H1 (cell line): Measurements from ENCODE around the gene PERCC1. TPM values are rescaled to one million over a fixed set of nuclear protein-coding genes. Genes with fewer than 3 reads are reported as not detected.

Source experiments
- CTCF ChIA-PET: fragments of 300-600 bp; sonication (Branson Sonifier 250); formaldehyde crosslinking; loops from one replicate; lab custom pipeline; 2021; ENCODE audit not compliant: partially characterized antibody; lab: Charles Lee
- POLR2A ChIA-PET: fragments of 300-600 bp; sonication (Branson Sonifier 250); formaldehyde crosslinking; loops from one replicate; lab custom pipeline; 2021; ENCODE audit warnings: inconsistent platforms; ENCODE audit not compliant: partially characterized antibody; lab: Charles Lee
- DNase-seq, 2 experiments: peaks; one replicate each; pipeline versions ENCODE4 v3.0.0 to v3.0.0-alpha.2; 2010 to 2022; ENCODE audit warnings: low spot score in 2 of 2, low read depth in 1 of 2, mixed read lengths in 1 of 2
- FAIRE-seq: peaks from 2 replicates; lab custom pipeline; 2011; peaks lifted over from hg19 to GRCh38; lab: Jason Lieb, UNC
- H2AFZ ChIP-seq: 2 replicates; pipeline ENCODE4 v1.8.1; 2012; ENCODE audit warnings: low read length, inconsistent platforms
- H2AK5ac ChIP-seq: 2 replicates; pipeline ENCODE4 v1.6.1; 2013; ENCODE audit warnings: low read depth, low read length
- H2BK120ac ChIP-seq: replicated peaks from 2 replicates; pipeline ENCODE3; 2013; ENCODE audit warnings: low read depth, low read length, inconsistent platforms
- H2BK12ac ChIP-seq: 2 replicates; pipeline ENCODE4 v1.6.1; 2013; ENCODE audit warnings: low read depth, low read length
- H2BK15ac ChIP-seq: 2 replicates; pipeline ENCODE4 v1.6.1; 2013; ENCODE audit warnings: low read length
- H2BK20ac ChIP-seq: 2 replicates; pipeline ENCODE4 v1.6.1; 2013; ENCODE audit warnings: low read length
- H2BK5ac ChIP-seq: 2 replicates; pipeline ENCODE4 v1.6.1; 2013; ENCODE audit warnings: low read depth, low read length
- H3K14ac ChIP-seq: 2 replicates; pipeline ENCODE4 v1.6.1; 2013; ENCODE audit warnings: inconsistent platforms; ENCODE audit not compliant: insufficient read length
- H3K18ac ChIP-seq: 2 replicates; pipeline ENCODE4 v1.6.1; 2013; ENCODE audit warnings: low read length; ENCODE audit errors: extremely low read depth
- H3K23ac ChIP-seq: 2 replicates; pipeline ENCODE4 v1.6.1; 2013; ENCODE audit warnings: inconsistent platforms; ENCODE audit not compliant: insufficient read length
- H3K23me2 ChIP-seq: 2 replicates; pipeline ENCODE4 v1.6.1; 2013; ENCODE audit warnings: low read depth, low read length
- H3K27ac ChIP-seq: 2 replicates; pipeline ENCODE4 v1.6.1; 2011; ENCODE audit warnings: low read depth, low read length, inconsistent platforms
- H3K27me3 ChIP-seq, 4 experiments: replicated peaks in 1 of 4; 1 replicate in 1 of 4; 2 replicates in 3 of 4; pipeline versions ENCODE4 v1.6.1 to v1.8.1; 2011 to 2013; ENCODE audit warnings: low read length in 3 of 4, mild to moderate bottlenecking in 3 of 4, inconsistent platforms in 2 of 4, mixed read lengths in 2 of 4, moderate library complexity in 1 of 4; ENCODE audit not compliant: control insufficient read depth in 3 of 4, insufficient read depth in 3 of 4; ENCODE audit errors: extremely low read depth in 1 of 4
- H3K36me3 ChIP-seq, 4 experiments: 2 replicates each; pipeline versions ENCODE4 v1.6.1 to v1.8.1; 2011 to 2013; ENCODE audit warnings: mild to moderate bottlenecking in 4 of 4, low read length in 3 of 4, moderate library complexity in 2 of 4, control low read depth in 1 of 4, inconsistent platforms in 1 of 4; ENCODE audit not compliant: insufficient read depth in 4 of 4, control insufficient read depth in 2 of 4
- H3K4ac ChIP-seq: replicated peaks from 2 replicates; pipeline ENCODE3; 2013; ENCODE audit warnings: low read length, low read depth, mixed read lengths, inconsistent platforms; ENCODE audit not compliant: insufficient read length
- H3K4me1 ChIP-seq, 4 experiments: replicated peaks in 1 of 4; 1 replicate in 1 of 4; 2 replicates in 3 of 4; pipeline versions ENCODE4 v1.6.1 to v1.8.1; 2011 to 2013; ENCODE audit warnings: low read length in 3 of 4, inconsistent platforms in 2 of 4, mixed read lengths in 1 of 4; ENCODE audit not compliant: insufficient read depth in 4 of 4, control insufficient read depth in 3 of 4
- H3K4me2 ChIP-seq, 2 experiments: 2 replicates each; pipeline versions ENCODE4 v1.6.1 to v1.8.1; 2011 to 2013; ENCODE audit warnings: low read depth in 2 of 2, low read length in 2 of 2, control low read depth in 1 of 2, inconsistent platforms in 1 of 2, mild to moderate bottlenecking in 1 of 2; ENCODE audit not compliant: insufficient read depth in 1 of 2
- H3K4me3 ChIP-seq, 4 experiments: fragments of 200-600, 300-600 bp in 1 of 4; sonication (generic), shearing (Covaris generic), sonication (Bioruptor Twin) in 1 of 4; 2 replicates each; pipeline versions ENCODE4 v1.5.1 to v1.8.1; 2011 to 2016; ENCODE audit warnings: low read length in 4 of 4, low read depth in 3 of 4, control low read depth in 2 of 4, inconsistent platforms in 2 of 4, mild to moderate bottlenecking in 2 of 4, mixed read lengths in 1 of 4, moderate library complexity in 1 of 4; ENCODE audit not compliant: insufficient read depth in 2 of 4; ENCODE audit errors: extremely low read depth in 1 of 4
- H3K56ac ChIP-seq: replicated peaks from 2 replicates; pipeline ENCODE3; 2013; ENCODE audit warnings: low read depth, mild to moderate bottlenecking, mixed read lengths, low read length, inconsistent platforms; ENCODE audit not compliant: insufficient read length
- H3K79me1 ChIP-seq: 2 replicates; pipeline ENCODE4 v1.6.1; 2013; ENCODE audit warnings: low read depth, low read length, control low read depth
- H3K79me2 ChIP-seq, 2 experiments: 2 replicates each; pipeline versions ENCODE4 v1.6.1 to v1.8.1; 2012 to 2013; ENCODE audit warnings: low read length in 2 of 2, mild to moderate bottlenecking in 2 of 2, inconsistent platforms in 1 of 2; ENCODE audit not compliant: insufficient read depth in 2 of 2, control insufficient read depth in 1 of 2
- H3K9ac ChIP-seq, 4 experiments: replicated peaks in 1 of 4; 1 replicate in 1 of 4; 2 replicates in 3 of 4; pipeline versions ENCODE4 v1.6.1 to v1.8.1; 2011 to 2013; ENCODE audit warnings: low read depth in 3 of 4, low read length in 3 of 4, control low read depth in 2 of 4, mild to moderate bottlenecking in 2 of 4, moderate library complexity in 2 of 4, inconsistent platforms in 1 of 4; ENCODE audit errors: extremely low read depth in 1 of 4
- H3K9me3 ChIP-seq, 2 experiments: 2 replicates each; pipeline versions ENCODE4 v1.6.1 to v1.8.1; 2012 to 2013; ENCODE audit warnings: mild to moderate bottlenecking in 2 of 2, moderate library complexity in 2 of 2, control low read depth in 1 of 2, inconsistent platforms in 1 of 2, low read depth in 1 of 2, low read length in 1 of 2, mixed read lengths in 1 of 2; ENCODE audit not compliant: insufficient read depth in 2 of 2
- H4K20me1 ChIP-seq, 2 experiments: replicated peaks in 1 of 2; 2 replicates each; pipeline versions ENCODE3 to v1.8.1; 2011 to 2013; ENCODE audit warnings: inconsistent platforms in 2 of 2, low read length in 2 of 2, mild to moderate bottlenecking in 1 of 2; ENCODE audit not compliant: insufficient read depth in 2 of 2, control insufficient read depth in 1 of 2
- H4K5ac ChIP-seq: 2 replicates; pipeline ENCODE4 v1.6.1; 2013; ENCODE audit warnings: low read length, low read depth, mixed read lengths, inconsistent platforms; ENCODE audit not compliant: insufficient read length
- H4K8ac ChIP-seq: 2 replicates; pipeline ENCODE4 v1.8.0; 2013; ENCODE audit warnings: mild to moderate bottlenecking, moderate library complexity, low read length, inconsistent platforms; ENCODE audit not compliant: insufficient read depth; ENCODE audit errors: extremely low read depth
- H4K91ac ChIP-seq: replicated peaks from 2 replicates; pipeline ENCODE3; 2013; ENCODE audit warnings: low read length, mixed read lengths, inconsistent platforms; ENCODE audit not compliant: insufficient read length
- BCL11A ChIP-seq, 2 experiments: IDR thresholded peaks; one replicate each; pipeline ENCODE4 v1.6.1; 2011; ENCODE audit warnings: low read depth in 2 of 2, low read length in 2 of 2, mild to moderate bottlenecking in 2 of 2
- TAF1 ChIP-seq: IDR thresholded peaks from 2 replicates; pipeline ENCODE4 v1.6.1; 2011; ENCODE audit warnings: mild to moderate bottlenecking, low read depth, low read length
- WGBS, 2 experiments: shearing (Covaris generic) in 1 of 2; methylation state at CpG; one replicate each; pipeline versions ENCODE4 v1.1.6 to v1.1.7; 2013 to 2015; ENCODE audit warnings: low lambda C conversion rate in 2 of 2, mixed read lengths in 2 of 2, inconsistent platforms in 1 of 2, low coverage in 1 of 2, missing lambda C conversion rate in 1 of 2; ENCODE audit not compliant: insufficient replicate concordance in 2 of 2, insufficient coverage in 1 of 2, insufficient read length in 1 of 2; ENCODE audit errors: extremely low coverage in 1 of 2, missing lambda C conversion rate in 1 of 2; 5-methylcytosine and 5-hydroxymethylcytosine counted together
- polyA plus RNA-seq, 7 experiments: library from polyadenylated mRNA; depleted of rRNA in 3 of 7; stranded (reverse) in 5 of 7; unstranded in 2 of 7; fragments of >200 nt in 5 of 7; fragments of 200-250 nt in 2 of 7; gene quantifications; 1 replicate in 5 of 7; 2 replicates in 1 of 7; 4 replicates in 1 of 7; pipeline versions ENCODE4 v1.2.1 to v1.2.3, GENCODE V29; 2011 to 2013; ENCODE audit warnings: missing spikeins in 2 of 7, mixed read lengths in 2 of 7
- total RNA-seq: library from RNA; stranded (reverse); fragmentation: NEBNext Ultra II Directional; extraction: Animal tissue kit (Norgen Biotek cat#: 25700); gene quantifications from 2 replicates; pipeline ENCODE4 v1.2.1, GENCODE V29; 2021
- TF ChIP-seq, protein P1 (sequence below), 3 experiments: IDR thresholded peaks; 1 replicate in 2 of 3; 2 replicates in 1 of 3; pipeline versions ENCODE4 v1.5.1 to v1.6.1; 2011; ENCODE audit warnings: low read length in 3 of 3, mild to moderate bottlenecking in 3 of 3, inconsistent platforms in 2 of 3, low read depth in 1 of 3, moderate library complexity in 1 of 3; ENCODE audit not compliant: insufficient read depth in 1 of 3; ENCODE audit errors: control extremely low read depth in 1 of 3

The PERCC1 gene
- total and polyA plus RNA-seq, 2 of the 8 experiments (the other 6 are each of a cell fraction or from before 2014, with no cell fraction given): not detected

DNA sequence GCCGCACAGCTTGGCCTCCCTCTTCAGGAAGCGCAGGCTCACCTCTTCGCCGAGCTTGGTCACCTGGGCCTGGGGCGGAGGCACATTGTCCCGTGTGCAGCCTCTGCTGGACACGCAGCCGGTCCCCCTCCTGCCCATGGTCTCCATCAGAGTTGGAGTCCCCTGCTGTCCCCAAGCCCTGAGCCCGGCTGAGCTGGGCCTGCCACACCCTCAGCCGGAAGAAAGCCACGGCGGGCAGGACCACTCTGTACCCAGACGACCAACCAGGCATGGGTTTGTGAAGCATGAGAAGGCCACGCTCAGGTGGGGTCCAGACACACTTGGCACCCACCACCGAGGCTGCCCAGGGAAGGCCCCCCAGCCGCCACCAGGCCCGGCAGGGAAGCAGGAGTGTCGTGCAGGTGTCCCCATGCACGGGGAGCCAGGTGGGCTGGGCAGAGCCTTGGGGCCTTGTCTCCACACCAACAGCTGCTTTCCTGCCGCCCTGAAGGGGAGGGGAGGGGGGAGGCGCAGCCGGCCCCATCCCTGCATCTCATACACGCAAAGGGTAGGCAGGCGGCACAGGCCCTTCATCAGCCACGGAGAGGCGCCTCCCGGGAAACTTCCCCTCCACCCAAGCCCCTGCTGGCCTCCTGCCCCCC, 8.3 kb downstream of the PERCC1 start:
- Histone ChIP-seq H2BK120ac (no peak overlapping the region), H3K23ac (no peak overlapping the region), H3K79me2 (no peaks in the 10 kb centered on the region), H3K23me2 (no peaks in the 10 kb centered on the region), H4K8ac (no peak overlapping the region), H3K14ac (no peak overlapping the region), H3K27me3 (no peaks in the 10 kb centered on the region), H4K91ac (no peak overlapping the region), H3K4ac (peak overlapping the region; percentile 23), H3K4me2 (no peak overlapping the region), H4K20me1 (no peaks in the 10 kb centered on the region), H2AFZ (no peak overlapping the region), H3K27ac (no peak overlapping the region), H3K56ac (no peak overlapping the region), H2BK12ac (no peak overlapping the region), H2AK5ac (no peak overlapping the region), H2BK15ac (no peak overlapping the region), H3K9ac (no peak overlapping the region), H3K9me3 (no peaks in the 10 kb centered on the region), H2BK20ac (no peak overlapping the region), H3K18ac (no peak overlapping the region), H4K5ac (no peak overlapping the region), H3K4me1 (no peaks in the 10 kb centered on the region; a peak in 1 of 7 replicates), H3K36me3 (no peaks in the 10 kb centered on the region), H2BK5ac (no peak overlapping the region), H3K4me3 (no peak overlapping the region), H3K79me1 (no peaks in the 10 kb centered on the region)
- WGBS, 2 experiments: 80% methylated on average over 24 of the region's 27 CpGs; no CpG with 5 or more reads in 1 of the 2 experiments
- no peak for DNase-seq
- POLR2A ChIA-PET: interaction anchor here (1.4 to 5.6 kb wide), 2 partner anchors 11 to 18 kb away, joined by 4 to 22 read pairs; no protein-coding TSS in a partner anchor
- CTCF ChIA-PET: interaction anchor here (0.7 to 4.0 kb wide), 4 partner anchors 11 to 55 kb away, joined by 3 to 30 read pairs (median 4); partner anchors contain the start of gene UNKL
- no peak for FAIRE-seq
- no peak for TF ChIP-seq BCL11A (IDR thresholded peaks at IDR 0.05; ENCODE audit: low read depth in 2 of 2, low read length in 2 of 2)
- TF ChIP-seq, protein P1, sequence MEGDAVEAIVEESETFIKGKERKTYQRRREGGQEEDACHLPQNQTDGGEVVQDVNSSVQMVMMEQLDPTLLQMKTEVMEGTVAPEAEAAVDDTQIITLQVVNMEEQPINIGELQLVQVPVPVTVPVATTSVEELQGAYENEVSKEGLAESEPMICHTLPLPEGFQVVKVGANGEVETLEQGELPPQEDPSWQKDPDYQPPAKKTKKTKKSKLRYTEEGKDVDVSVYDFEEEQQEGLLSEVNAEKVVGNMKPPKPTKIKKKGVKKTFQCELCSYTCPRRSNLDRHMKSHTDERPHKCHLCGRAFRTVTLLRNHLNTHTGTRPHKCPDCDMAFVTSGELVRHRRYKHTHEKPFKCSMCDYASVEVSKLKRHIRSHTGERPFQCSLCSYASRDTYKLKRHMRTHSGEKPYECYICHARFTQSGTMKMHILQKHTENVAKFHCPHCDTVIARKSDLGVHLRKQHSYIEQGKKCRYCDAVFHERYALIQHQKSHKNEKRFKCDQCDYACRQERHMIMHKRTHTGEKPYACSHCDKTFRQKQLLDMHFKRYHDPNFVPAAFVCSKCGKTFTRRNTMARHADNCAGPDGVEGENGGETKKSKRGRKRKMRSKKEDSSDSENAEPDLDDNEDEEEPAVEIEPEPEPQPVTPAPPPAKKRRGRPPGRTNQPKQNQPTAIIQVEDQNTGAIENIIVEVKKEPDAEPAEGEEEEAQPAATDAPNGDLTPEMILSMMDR (IDR thresholded peaks at IDR 0.05; ENCODE audit: control extremely low read depth in 1 of 3, insufficient read depth in 1 of 3, low read depth in 1 of 3, low read length in 3 of 3): no peak
- no peak for TF ChIP-seq TAF1
